ENCODE data around the gene DGKD.

Gene DGKD

DNA sequence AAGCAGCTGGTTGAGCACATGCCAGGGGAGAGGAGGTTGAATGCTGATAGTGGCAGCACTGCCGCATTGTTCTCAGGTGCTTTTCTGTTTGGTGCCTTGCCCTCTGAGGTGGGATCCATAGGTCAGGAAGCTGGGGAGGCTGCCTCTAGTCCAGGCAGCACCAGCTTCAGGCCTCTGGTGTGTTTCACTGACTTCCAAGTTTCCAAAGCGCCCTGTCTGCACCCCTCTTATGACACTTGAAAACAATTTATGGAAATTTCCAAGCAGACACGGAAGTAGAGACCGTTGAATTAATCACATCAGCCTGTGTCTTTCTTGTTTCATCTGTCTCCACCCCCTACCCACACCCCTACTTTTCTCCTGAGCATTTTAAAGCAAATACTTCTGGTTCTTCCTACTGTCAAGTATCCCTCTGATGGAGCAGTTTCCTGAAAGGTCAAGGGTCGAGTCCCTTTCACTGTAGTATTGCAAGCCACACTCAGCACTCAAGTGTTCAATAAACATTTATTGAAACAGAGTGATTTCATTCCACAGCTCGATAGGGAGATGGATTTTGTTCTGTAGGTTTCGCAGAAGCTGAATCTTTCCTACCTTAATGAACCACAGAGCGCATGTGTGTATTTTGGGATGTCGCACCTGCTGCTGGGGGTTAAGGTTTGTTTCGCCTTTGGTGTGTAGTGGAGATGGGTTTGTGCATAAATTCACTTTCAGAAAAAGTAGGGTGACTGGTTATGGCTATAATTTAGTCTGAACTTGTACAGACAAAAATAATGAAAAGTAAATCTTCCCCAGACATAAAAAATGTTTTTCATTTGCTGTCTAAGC is 21.4 kb downstream of the DGKD start:
- TF ChIP-seq CTCF (IDR thresholded peaks at IDR 0.05; ENCODE audit: insufficient read depth, low read depth, low read length, missing control alignments), result no peak
- no peak for DNase-seq (ENCODE audit: low read depth)
- H3K4me3 ChIP-seq (ENCODE audit: low read length), result no peak overlapping the region

GRCh38 chr2:233379034-233379433 is 24.7 kb downstream of the DGKD start:
- no peak overlapping the region for H3K4me3 ChIP-seq (ENCODE audit: low read length)
- no peak for DNase-seq (ENCODE audit: low read depth)
- no peak for TF ChIP-seq CTCF (IDR thresholded peaks at IDR 0.05; ENCODE audit: insufficient read depth, low read depth, low read length, missing control alignments)

DNA sequence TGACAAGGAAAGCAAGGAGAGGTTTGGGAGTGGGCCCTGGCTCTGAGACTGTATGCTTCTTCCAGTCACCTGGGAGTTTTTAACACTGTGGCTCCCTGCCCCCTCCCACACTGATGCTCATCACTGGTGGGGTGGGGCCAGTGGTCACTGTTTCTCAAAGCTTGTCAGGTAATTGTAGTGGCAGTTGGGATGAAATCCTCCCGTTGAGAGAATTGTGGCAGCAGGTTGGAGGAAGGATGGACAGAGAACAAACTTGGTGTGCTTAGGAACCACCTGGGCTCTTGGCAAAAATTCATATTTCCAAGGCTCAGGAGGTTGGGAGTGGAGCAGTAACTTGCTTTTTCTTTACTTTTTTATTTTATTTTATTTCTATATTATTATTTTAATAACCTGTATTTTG is 25.1 kb downstream of the DGKD start:
- no peak for TF ChIP-seq CTCF (IDR thresholded peaks at IDR 0.05; ENCODE audit: insufficient read depth, low read depth, low read length, missing control alignments)
- DNase-seq (ENCODE audit: low read depth), result no peak
- no peak overlapping the region for H3K4me3 ChIP-seq (ENCODE audit: low read length)

GRCh38 chr2:233380132-233380895 is 26.0 kb downstream of the DGKD start:
- no peak overlapping the region for H3K4me3 ChIP-seq (ENCODE audit: low read length)
- no peak for TF ChIP-seq CTCF (IDR thresholded peaks at IDR 0.05; ENCODE audit: insufficient read depth, low read depth, low read length, missing control alignments)

GRCh38 chr2:233380995-233381637 is 26.8 kb downstream of the DGKD start:
- H3K4me3 ChIP-seq (ENCODE audit: low read length), result no peak overlapping the region
- TF ChIP-seq CTCF (IDR thresholded peaks at IDR 0.05; ENCODE audit: insufficient read depth, low read depth, low read length, missing control alignments), result no peak
- DNase-seq (ENCODE audit: low read depth), result no peak

More at GRCh38 chr2:233380132-233380895, 26.0 kb downstream of the DGKD start:
- DNase-seq (ENCODE audit: low read depth), result no peak

- H3K4me3 ChIP-seq (ENCODE audit: low read length), result no peak overlapping the region
- TF ChIP-seq CTCF (IDR thresholded peaks at IDR 0.05; ENCODE audit: insufficient read depth, low read depth, low read length, missing control alignments), result no peak
- peak; percentile 26 for DNase-seq (ENCODE audit: low read depth)
Measured at GRCh38 chr2:233381638-233381995, 27.3 kb downstream of the DGKD start.
